COLO829 (cell line): ENCODE results near the gene KRTAP5-3.
A peak's percentile ranks its signal among the peaks of the same experiment; 100 is the strongest.

Experiments used
- DNase-seq: peaks from one replicate; pipeline ENCODE4 v3.0.0; 2012; ENCODE audit warnings: low spot score

The KRTAP5-3 gene

GRCh38 chr11:1565173-1565903, 42.9 kb downstream of the KRTAP5-3 start:
- DNase-seq, result no peak

- DNase-seq, result peak; percentile 42
These were observed 43.6 kb downstream of the KRTAP5-3 start for GRCh38 chr11:1564535-1565172.

- DNase-seq, result no peak
These were observed 44.3 kb downstream of the KRTAP5-3 start for GRCh38 chr11:1563697-1564534.

GRCh38 chr11:1563149-1563638, 45.1 kb downstream of the KRTAP5-3 start:
- no peak for DNase-seq

GRCh38 chr11:1562469-1563148, 45.7 kb downstream of the KRTAP5-3 start:
- no peak for DNase-seq

DNA sequence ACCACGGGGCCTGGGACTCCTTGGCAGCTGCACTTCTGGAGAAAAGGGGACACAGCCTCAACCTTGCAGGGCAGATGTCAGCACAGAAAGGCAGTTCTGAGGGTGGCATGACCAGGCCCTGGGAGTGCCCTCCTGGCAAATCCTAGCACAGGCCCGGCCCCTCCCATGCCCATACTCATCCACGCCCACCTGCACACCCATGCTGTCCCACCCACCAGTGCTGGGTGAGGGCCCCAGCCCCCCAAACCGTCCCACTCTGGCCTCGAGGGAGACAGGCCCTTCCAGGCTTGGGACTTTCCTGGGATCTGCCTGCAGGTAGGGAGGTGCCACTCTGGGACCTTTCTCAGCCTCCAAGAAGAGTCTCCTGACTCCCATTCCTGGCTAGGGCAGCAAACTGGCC, 46.3 kb downstream of the KRTAP5-3 start:
- DNase-seq, result no peak

DNA sequence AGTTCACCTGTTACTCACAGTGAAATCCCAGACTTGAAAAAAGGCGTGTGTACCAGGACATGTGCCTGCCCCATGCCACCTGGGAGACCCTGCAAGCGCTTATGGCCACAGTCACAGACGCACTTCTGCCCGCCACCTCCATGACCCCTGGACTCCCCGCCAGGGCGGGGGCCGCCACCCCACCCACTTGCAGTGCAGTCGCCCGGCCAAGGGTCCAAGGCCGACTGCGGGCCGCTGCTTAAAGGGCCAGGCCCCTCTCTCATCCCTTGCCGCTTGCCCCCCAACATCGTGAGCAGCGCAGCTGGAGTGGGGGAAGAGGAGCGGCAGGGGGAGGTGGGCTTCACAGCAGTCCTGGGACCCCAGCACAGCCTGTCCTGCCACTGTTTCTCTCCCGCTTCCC, 47.0 kb downstream of the KRTAP5-3 start:
- no peak for DNase-seq

- no peak for DNase-seq
These were observed 47.5 kb downstream of the KRTAP5-3 start for GRCh38 chr11:1560649-1561251.

DNA sequence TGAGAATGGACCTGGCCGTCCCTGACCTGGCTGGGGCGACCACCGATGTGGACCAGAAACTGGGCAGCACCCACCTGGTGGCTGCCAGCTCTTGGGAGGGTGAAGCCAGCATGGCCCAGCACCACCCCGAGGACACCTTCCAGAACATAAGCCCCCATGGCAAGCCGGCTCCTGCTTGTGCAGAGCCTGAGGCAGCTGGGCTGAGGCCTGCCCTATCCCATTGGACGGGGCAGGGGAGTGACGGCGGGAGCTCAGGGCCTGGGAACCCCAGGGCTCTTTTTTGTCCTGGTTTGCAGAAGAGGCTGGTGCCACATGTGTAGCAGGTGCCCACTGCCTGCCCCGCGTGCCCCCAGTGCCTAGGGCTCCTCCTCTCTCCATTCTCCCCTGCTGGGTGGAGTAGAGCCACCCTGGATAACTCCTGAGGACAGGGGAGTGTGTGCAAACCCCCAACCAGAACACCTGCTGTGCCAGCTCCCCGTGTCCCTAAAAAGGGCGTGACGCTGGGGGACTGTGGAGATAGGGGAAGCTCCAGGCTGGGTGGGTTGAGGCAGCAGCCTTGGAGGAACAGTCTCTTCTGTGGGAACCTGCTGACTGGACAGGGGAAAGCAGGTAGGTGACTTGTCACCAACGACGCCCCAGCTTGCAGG, 48.1 kb downstream of the KRTAP5-3 start:
- no peak for DNase-seq

- DNase-seq, result no peak
These were observed 48.9 kb downstream of the KRTAP5-3 start for GRCh38 chr11:1559111-1559951.

DNA sequence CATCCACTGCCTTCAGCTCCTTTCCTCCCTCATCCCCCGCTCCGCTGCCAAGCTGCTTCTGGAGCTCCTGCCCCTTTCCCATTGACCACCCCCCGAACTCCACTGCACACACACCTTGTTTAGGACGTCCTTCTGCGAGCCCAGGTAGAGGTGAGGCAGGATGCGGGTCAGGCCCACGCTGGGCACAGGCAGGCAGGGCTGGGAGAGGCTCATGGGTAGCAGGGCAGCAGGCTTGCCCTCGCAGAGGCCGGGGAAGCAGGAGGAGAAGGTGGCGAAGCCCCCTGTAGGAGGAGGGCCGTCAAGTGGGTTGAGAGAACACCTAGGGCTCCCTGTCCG, 49.5 kb downstream of the KRTAP5-3 start:
- no peak for DNase-seq

- no peak for DNase-seq
These were observed 50.1 kb downstream of the KRTAP5-3 start for GRCh38 chr11:1557904-1558774.
